Keratinocyte (primary cell): Measurements from ENCODE around the gene BLNK. TPM values are rescaled to one million over a fixed set of nuclear protein-coding genes. Genes with fewer than 3 reads are reported as not detected.

Experiments used
- DNase-seq: peaks from one replicate; pipeline ENCODE4 v3.0.0-alpha.2; 2011; ENCODE audit warnings: low read depth, missing footprints, low spot score
- FAIRE-seq: peaks from 2 replicates; lab custom pipeline; 2011; peaks lifted over from hg19 to GRCh38; lab: Jason Lieb, UNC
- H2AFZ ChIP-seq: 2 replicates; pipeline ENCODE4 v1.6.0; 2012; ENCODE audit warnings: low read length, control low read depth, inconsistent platforms; ENCODE audit not compliant: control insufficient read depth
- H3K27ac ChIP-seq: 2 replicates; pipeline ENCODE4 v1.5.1; 2011; ENCODE audit warnings: low read length; ENCODE audit not compliant: control insufficient read depth, insufficient read depth
- H3K27me3 ChIP-seq: 3 replicates; pipeline ENCODE4 v1.6.0; 2011; ENCODE audit warnings: low read length; ENCODE audit not compliant: control insufficient read depth, insufficient read depth; ENCODE audit errors: extremely low read depth
- H3K36me3 ChIP-seq, 2 experiments: 2 replicates in 1 of 2; 3 replicates in 1 of 2; pipeline ENCODE4 v1.5.1; 2011; ENCODE audit warnings: low read length in 2 of 2, mild to moderate bottlenecking in 1 of 2; ENCODE audit not compliant: control insufficient read depth in 2 of 2, insufficient read depth in 2 of 2; ENCODE audit errors: extremely low read depth in 1 of 2
- H3K4me1 ChIP-seq: 3 replicates; pipeline ENCODE4 v1.5.1; 2011; ENCODE audit warnings: low read length; ENCODE audit not compliant: control insufficient read depth, insufficient read depth; ENCODE audit errors: extremely low read depth
- H3K4me2 ChIP-seq: 3 replicates; pipeline ENCODE4 v1.6.0; 2011; ENCODE audit warnings: low read depth, low read length; ENCODE audit not compliant: control insufficient read depth, insufficient read depth; ENCODE audit errors: extremely low read depth
- H3K4me3 ChIP-seq, 3 experiments: fragments of 200-600 bp in 1 of 3; sonication (generic) in 1 of 3; 2 replicates in 2 of 3; 3 replicates in 1 of 3; pipeline ENCODE4 v1.5.1; 2011 to 2016; ENCODE audit warnings: low read length in 3 of 3, mild to moderate bottlenecking in 3 of 3, control low read depth in 2 of 3, inconsistent platforms in 1 of 3, low read depth in 1 of 3, mixed read lengths in 1 of 3, mixed run types in 1 of 3, moderate library complexity in 1 of 3; ENCODE audit not compliant: control insufficient read depth in 2 of 3, insufficient read depth in 2 of 3; ENCODE audit errors: extremely low read depth in 1 of 3
- H3K79me2 ChIP-seq: 2 replicates; pipeline ENCODE4 v1.6.0; 2012; ENCODE audit warnings: low read length; ENCODE audit not compliant: control insufficient read depth, insufficient read depth
- H3K9ac ChIP-seq: 3 replicates; pipeline ENCODE4 v1.6.0; 2011; ENCODE audit warnings: low read length; ENCODE audit not compliant: control insufficient read depth, insufficient read depth; ENCODE audit errors: extremely low read depth
- H3K9me1 ChIP-seq: 3 replicates; pipeline ENCODE4 v1.6.0; 2011; ENCODE audit warnings: low read length; ENCODE audit not compliant: control insufficient read depth, insufficient read depth; ENCODE audit errors: extremely low read depth
- H3K9me3 ChIP-seq: 2 replicates; pipeline ENCODE4 v1.5.1; 2012; ENCODE audit warnings: low read depth, low read length; ENCODE audit not compliant: control insufficient read depth
- H4K20me1 ChIP-seq: 3 replicates; pipeline ENCODE4 v1.6.0; 2011; ENCODE audit warnings: low read length; ENCODE audit not compliant: control insufficient read depth, insufficient read depth; ENCODE audit errors: extremely low read depth
- CTCF ChIP-seq, 3 experiments: IDR thresholded peaks in 1 of 3; conservative IDR thresholded peaks in 1 of 3; optimal IDR thresholded peaks in 1 of 3; 2 replicates in 2 of 3; 3 replicates in 1 of 3; pipeline versions ENCODE3 to v1.5.1; 2011; ENCODE audit warnings: low read length in 3 of 3, mild to moderate bottlenecking in 3 of 3, moderate library complexity in 2 of 3, control low read depth in 1 of 3, inconsistent platforms in 1 of 3; ENCODE audit not compliant: insufficient read depth in 2 of 3; ENCODE audit errors: extremely low read depth in 1 of 3
- EZH2 ChIP-seq: IDR thresholded peaks from one replicate; pipeline ENCODE4 v1.6.1; 2012; ENCODE audit warnings: inconsistent platforms, mild to moderate bottlenecking, low read length, moderate library complexity
- dilution Hi-C: fragments of 300-500 bp; cut with MboI; formaldehyde crosslinking; loops from one replicate; pipeline ENCODE4 v1.7.0; 2020; ENCODE audit warnings: low sequenced_read_pairs; ENCODE audit not compliant: extremely low pct_ligation_motif_present
- polyA plus RNA-seq, 5 experiments: library from polyadenylated mRNA; depleted of rRNA in 3 of 5; stranded (reverse) in 3 of 5; stranded (forward) in 1 of 5; unstranded in 1 of 5; fragments of >200 nt; gene quantifications; 1 replicate in 1 of 5; 2 replicates in 3 of 5; 3 replicates in 1 of 5; pipeline versions ENCODE4 v1.2.1 to v1.2.3, GENCODE V29; 2011 to 2012; ENCODE audit warnings: missing spikeins in 2 of 5, low read depth in 1 of 5, low replicate concordance in 1 of 5

BLNK gene
- polyA plus RNA-seq, 1 donor (not counting 4 experiments of a cell fraction or from before 2014, with no cell fraction given) = 2.2 TPM

GRCh38 chr10:96236876-96237275 is 34.5 kb downstream of the BLNK start:
- Histone ChIP-seq H3K4me3 (no peak overlapping the region), H4K20me1 (no peaks in the 10 kb centered on the region), H3K4me1 (no peaks in the 10 kb centered on the region), H3K9me3 (no peaks in the 10 kb centered on the region), H3K4me2 (no peak overlapping the region), H2AFZ (no peak overlapping the region), H3K27me3 (no peaks in the 10 kb centered on the region), H3K9me1 (no peaks in the 10 kb centered on the region), H3K36me3 (no peaks in the 10 kb centered on the region), H3K79me2 (no peaks in the 10 kb centered on the region), H3K9ac (no peak overlapping the region), H3K27ac (no peak overlapping the region)
- TF ChIP-seq EZH2 = no peak
- dilution Hi-C loops = no loop called here
- FAIRE-seq = no peak
- DNase-seq = no peak

- no peak for TF ChIP-seq CTCF (optimal IDR thresholded peaks at IDR 0.05 in 1 of 3, IDR thresholded peaks at IDR 0.05 in 1 of 3, conservative IDR thresholded peaks at IDR 0.05 in 1 of 3; ENCODE audit: extremely low read depth in 1 of 3, insufficient read depth in 2 of 3, low read length in 3 of 3)
- TF ChIP-seq EZH2 = no peak
- DNase-seq (no peak), FAIRE-seq (no peak)
- H3K4me2 ChIP-seq = no peak overlapping the region
- no peaks in the 10 kb centered on the region for H3K27me3 ChIP-seq
- no peaks in the 10 kb centered on the region for H3K4me1 ChIP-seq
- H3K27ac ChIP-seq = no peak overlapping the region
- dilution Hi-C loops = no loop called here
- H3K9me3 ChIP-seq = no peaks in the 10 kb centered on the region
- H3K9ac ChIP-seq = no peak overlapping the region
- H3K4me3 ChIP-seq = no peak overlapping the region
- H3K9me1 ChIP-seq = no peaks in the 10 kb centered on the region
- no peaks in the 10 kb centered on the region for H4K20me1 ChIP-seq
- H3K36me3 ChIP-seq = no peaks in the 10 kb centered on the region
- H3K79me2 ChIP-seq = no peaks in the 10 kb centered on the region
- H2AFZ ChIP-seq = no peak overlapping the region
Measured at GRCh38 chr10:96236090-96236478, 35.3 kb downstream of the BLNK start.
